ENCODE data around the gene FAM3A. TPM values are rescaled to one million over a fixed set of nuclear protein-coding genes. Genes with fewer than 3 reads are reported as not detected.
A peak's percentile ranks its signal among the peaks of the same experiment; 100 is the strongest.
"Not testable (repeated sequence)": the region's sequence is repeated elsewhere in the genome, so short reads cannot be mapped to it uniquely, and the experiment has no call there.

Gene FAM3A
- polyA plus RNA-seq, 1 of the 3 experiments (the other 2 are of a cell fraction) = 42.1 TPM

DNA sequence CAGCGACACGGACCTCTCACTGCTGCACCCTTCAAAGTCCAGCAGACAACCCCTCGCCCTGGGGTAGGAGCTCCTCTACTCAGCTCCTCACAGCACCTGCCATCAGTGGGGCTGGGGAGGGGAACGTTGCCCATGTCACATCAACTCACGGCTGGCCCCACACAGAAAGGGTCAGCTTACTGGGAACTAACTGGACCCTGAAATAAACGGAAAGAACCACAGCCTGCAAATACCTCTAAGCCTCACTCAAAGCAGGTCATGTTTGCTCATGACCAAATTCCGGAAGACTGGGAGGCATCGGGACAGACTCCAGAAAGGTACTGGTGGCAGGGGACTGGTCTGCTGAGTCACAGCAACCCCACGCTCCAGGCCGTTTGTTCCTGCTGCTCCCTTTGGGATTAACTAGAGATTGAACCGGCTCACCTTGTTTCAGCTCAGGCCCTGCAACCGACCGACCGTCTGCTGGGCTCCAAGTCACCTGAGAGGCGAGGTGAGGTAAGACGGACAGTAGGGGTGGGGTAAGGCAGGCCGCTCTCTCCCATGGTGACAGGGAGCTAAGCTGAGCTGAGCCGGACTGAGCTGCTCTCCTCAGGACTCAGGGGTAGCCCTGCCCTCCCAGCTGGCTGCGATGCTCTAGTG lies 25.0 kb upstream of the FAM3A start:
- TF ChIP-seq, protein P1, sequence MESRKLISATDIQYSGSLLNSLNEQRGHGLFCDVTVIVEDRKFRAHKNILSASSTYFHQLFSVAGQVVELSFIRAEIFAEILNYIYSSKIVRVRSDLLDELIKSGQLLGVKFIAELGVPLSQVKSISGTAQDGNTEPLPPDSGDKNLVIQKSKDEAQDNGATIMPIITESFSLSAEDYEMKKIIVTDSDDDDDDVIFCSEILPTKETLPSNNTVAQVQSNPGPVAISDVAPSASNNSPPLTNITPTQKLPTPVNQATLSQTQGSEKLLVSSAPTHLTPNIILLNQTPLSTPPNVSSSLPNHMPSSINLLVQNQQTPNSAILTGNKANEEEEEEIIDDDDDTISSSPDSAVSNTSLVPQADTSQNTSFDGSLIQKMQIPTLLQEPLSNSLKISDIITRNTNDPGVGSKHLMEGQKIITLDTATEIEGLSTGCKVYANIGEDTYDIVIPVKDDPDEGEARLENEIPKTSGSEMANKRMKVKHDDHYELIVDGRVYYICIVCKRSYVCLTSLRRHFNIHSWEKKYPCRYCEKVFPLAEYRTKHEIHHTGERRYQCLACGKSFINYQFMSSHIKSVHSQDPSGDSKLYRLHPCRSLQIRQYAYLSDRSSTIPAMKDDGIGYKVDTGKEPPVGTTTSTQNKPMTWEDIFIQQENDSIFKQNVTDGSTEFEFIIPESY (IDR thresholded peaks at IDR 0.05; ENCODE audit: borderline replicate concordance, low read depth) = no peak
- TF ChIP-seq, protein P2, sequence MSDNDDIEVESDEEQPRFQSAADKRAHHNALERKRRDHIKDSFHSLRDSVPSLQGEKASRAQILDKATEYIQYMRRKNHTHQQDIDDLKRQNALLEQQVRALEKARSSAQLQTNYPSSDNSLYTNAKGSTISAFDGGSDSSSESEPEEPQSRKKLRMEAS (IDR thresholded peaks at IDR 0.05; ENCODE audit: low read depth) = no peak
- TF ChIP-seq JUND (IDR thresholded peaks at IDR 0.05) (no peak), FOXJ3 (CRISPR knock-in tag; IDR thresholded peaks at IDR 0.05) (no peak), TEAD4 (IDR thresholded peaks at IDR 0.05; ENCODE audit: borderline replicate concordance, insufficient read depth) (no peak), RFX5 (IDR thresholded peaks at IDR 0.05; ENCODE audit: low read length) (no peak), NRF1 (IDR thresholded peaks at IDR 0.05; ENCODE audit: low read depth, low read length) (no peak), POLR2AphosphoS5 (IDR thresholded peaks at IDR 0.05; ENCODE audit: low read depth, low read length) (no peak), RXRA (IDR thresholded peaks at IDR 0.05; ENCODE audit: borderline replicate concordance, low read depth) (no peak)
- TF ChIP-seq, protein P3, sequence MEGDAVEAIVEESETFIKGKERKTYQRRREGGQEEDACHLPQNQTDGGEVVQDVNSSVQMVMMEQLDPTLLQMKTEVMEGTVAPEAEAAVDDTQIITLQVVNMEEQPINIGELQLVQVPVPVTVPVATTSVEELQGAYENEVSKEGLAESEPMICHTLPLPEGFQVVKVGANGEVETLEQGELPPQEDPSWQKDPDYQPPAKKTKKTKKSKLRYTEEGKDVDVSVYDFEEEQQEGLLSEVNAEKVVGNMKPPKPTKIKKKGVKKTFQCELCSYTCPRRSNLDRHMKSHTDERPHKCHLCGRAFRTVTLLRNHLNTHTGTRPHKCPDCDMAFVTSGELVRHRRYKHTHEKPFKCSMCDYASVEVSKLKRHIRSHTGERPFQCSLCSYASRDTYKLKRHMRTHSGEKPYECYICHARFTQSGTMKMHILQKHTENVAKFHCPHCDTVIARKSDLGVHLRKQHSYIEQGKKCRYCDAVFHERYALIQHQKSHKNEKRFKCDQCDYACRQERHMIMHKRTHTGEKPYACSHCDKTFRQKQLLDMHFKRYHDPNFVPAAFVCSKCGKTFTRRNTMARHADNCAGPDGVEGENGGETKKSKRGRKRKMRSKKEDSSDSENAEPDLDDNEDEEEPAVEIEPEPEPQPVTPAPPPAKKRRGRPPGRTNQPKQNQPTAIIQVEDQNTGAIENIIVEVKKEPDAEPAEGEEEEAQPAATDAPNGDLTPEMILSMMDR (IDR thresholded peaks at IDR 0.05) = no peak
- TF ChIP-seq, protein P4, sequence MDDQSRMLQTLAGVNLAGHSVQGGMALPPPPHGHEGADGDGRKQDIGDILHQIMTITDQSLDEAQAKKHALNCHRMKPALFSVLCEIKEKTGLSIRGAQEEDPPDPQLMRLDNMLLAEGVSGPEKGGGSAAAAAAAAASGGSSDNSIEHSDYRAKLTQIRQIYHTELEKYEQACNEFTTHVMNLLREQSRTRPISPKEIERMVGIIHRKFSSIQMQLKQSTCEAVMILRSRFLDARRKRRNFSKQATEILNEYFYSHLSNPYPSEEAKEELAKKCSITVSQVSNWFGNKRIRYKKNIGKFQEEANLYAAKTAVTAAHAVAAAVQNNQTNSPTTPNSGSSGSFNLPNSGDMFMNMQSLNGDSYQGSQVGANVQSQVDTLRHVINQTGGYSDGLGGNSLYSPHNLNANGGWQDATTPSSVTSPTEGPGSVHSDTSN (IDR thresholded peaks at IDR 0.05) = no peak
- CTCF ChIA-PET = interaction anchor here (0.7 kb wide), 1 partner anchor 233 kb away, joined by 3 read pairs; no protein-coding TSS in a partner anchor
- Histone ChIP-seq H3K36me3 (replicated peaks in 1 of 2; ENCODE audit: control insufficient read depth in 1 of 2, insufficient read depth in 2 of 2, low read length in 1 of 2) (peaks cover 0 to 3% of the 10 kb centered on the region in 2 experiments), H3K79me2 (ENCODE audit: insufficient read depth) (peaks cover 39% of the 10 kb centered on the region), H3K27ac (ENCODE audit: low read depth in 2 of 2, low read length in 1 of 2) (peak overlapping the region in 1 of 2 experiments; percentile 92; a peak in 2 of 4 replicates), H3K27me3 (ENCODE audit: insufficient read depth) (no peaks in the 10 kb centered on the region; the same call in 1 of the 2 replicates), H3F3A (replicated peaks; ENCODE audit: insufficient read depth) (no peaks in the 10 kb centered on the region), H3K9ac (no peak overlapping the region), H3K9me3 (no peaks in the 10 kb centered on the region), H2AFZ (ENCODE audit: low read depth) (no peak overlapping the region), H3K4me1 (ENCODE audit: control insufficient read depth in 1 of 2, insufficient read depth in 2 of 2, low read depth in 1 of 2, low read length in 1 of 2) (peaks cover 14 to 16% of the 10 kb centered on the region in 2 experiments; a peak in 3 of 4 replicates), H3K4me2 (peak overlapping the region; percentile 64; the same call in 1 of the 2 replicates), H4K20me1 (ENCODE audit: insufficient read depth) (no peaks in the 10 kb centered on the region), H3K4me3 (ENCODE audit: low read depth in 2 of 2, low read length in 1 of 2) (no peak overlapping the region), H3K9me2 (no peaks in the 10 kb centered on the region)
- POLR2A ChIA-PET = interaction anchor here (2.0 kb wide), 1 partner anchor 14 kb away, joined by 5 read pairs; no protein-coding TSS in a partner anchor
- 43% methylated on average over 16 of the region's 19 CpGs for WGBS (ENCODE audit: low lambda C conversion rate)
- no peak for DNase-seq

DNA sequence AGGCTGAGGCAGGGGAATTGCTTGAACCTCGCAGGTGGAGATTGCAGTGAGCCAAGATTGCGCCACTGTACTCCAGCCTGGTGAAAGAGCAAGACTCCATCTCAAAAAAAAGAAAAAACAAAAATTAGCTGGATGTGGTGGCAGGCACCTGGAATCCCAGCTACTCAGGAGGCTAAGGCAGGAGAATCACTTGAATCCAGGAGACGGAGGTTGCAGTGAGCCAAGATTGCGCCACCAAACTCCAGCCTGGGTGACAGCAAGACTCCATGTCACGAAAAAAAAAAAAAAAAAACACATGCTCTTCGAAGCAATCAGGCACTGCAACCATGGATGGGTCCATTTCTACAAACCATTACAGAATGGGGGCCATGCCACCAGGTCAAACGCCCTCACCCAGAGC lies 24.3 kb upstream of the FAM3A start:
- H4K20me1 ChIP-seq (ENCODE audit: insufficient read depth); CTCF ChIA-PET: not testable (repeated sequence)
- POLR2A ChIA-PET = interaction anchor here (2.0 kb wide), 1 partner anchor 13 kb away, joined by 5 read pairs; no protein-coding TSS in a partner anchor

More for the DNA sequence above, 24.3 kb upstream of the FAM3A start:
- not testable (repeated sequence) for H3K4me3 ChIP-seq (ENCODE audit: low read depth in 2 of 2, low read length in 1 of 2); H3K9me3 ChIP-seq; H2AFZ ChIP-seq (ENCODE audit: low read depth); H3K9me2 ChIP-seq; H3K27me3 ChIP-seq (ENCODE audit: insufficient read depth); H3K9ac ChIP-seq; H3K36me3 ChIP-seq (replicated peaks in 1 of 2; ENCODE audit: control insufficient read depth in 1 of 2, insufficient read depth in 2 of 2, low read length in 1 of 2); H3F3A ChIP-seq (replicated peaks; ENCODE audit: insufficient read depth); DNase-seq; H3K27ac ChIP-seq (ENCODE audit: low read depth in 2 of 2, low read length in 1 of 2); H3K4me2 ChIP-seq
- Histone ChIP-seq H3K79me2 (ENCODE audit: insufficient read depth) (peaks cover 32% of the 10 kb centered on the region), H3K4me1 (ENCODE audit: control insufficient read depth in 1 of 2, insufficient read depth in 2 of 2, low read depth in 1 of 2, low read length in 1 of 2) (peaks cover 11 to 16% of the 10 kb centered on the region in 2 experiments; a peak in 3 of 4 replicates)
- 68% methylated on average over 7 of the region's 7 CpGs for WGBS (ENCODE audit: low lambda C conversion rate)

Data from SK-N-SH (cell line).